WI38 (cell line): ENCODE data around the gene INTS1.

Experiments
- H3K4me3 ChIP-seq: 2 replicates; pipeline ENCODE4 v1.5.1; 2011; ENCODE audit warnings: low read depth, mild to moderate bottlenecking, control low read depth, low read length
- TF ChIP-seq, protein P1 (sequence below): IDR thresholded peaks from 2 replicates; pipeline ENCODE4 v1.5.1; 2012; ENCODE audit warnings: low read depth, mild to moderate bottlenecking, control low read depth, low read length

The INTS1 gene

DNA sequence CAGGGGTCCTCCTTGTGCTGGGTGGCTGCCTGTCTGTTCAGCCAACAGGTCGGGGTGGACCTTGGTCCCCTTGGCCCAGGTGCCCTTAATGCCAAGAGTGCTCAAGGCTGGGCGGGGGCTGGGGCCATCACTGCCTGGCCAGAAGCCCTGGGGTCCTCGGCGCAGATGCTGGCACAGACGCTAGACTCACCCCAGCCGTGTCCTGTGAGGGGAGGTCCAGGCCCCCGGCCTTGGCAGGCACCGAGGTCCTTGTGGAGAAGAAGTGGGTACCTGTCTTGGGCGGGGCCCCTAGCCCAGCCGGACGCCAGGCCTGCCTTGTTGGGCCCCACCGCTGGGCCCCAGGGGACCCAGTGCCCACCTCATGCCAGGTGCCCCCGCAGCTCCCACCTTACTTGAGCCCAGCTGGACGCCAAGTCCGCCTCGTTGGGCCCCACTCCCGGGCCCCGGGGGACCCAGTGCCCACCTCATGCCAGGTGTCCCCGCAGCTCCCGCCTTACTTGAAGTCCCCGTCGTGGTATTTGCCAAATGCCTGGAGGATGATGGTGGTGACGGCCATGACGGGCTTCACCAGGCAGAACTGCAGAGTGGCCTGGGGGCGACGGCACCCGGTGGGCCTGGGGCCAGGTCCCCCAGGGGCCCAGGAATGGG, 45.3 kb upstream of the INTS1 start:
- TF ChIP-seq, protein P1, sequence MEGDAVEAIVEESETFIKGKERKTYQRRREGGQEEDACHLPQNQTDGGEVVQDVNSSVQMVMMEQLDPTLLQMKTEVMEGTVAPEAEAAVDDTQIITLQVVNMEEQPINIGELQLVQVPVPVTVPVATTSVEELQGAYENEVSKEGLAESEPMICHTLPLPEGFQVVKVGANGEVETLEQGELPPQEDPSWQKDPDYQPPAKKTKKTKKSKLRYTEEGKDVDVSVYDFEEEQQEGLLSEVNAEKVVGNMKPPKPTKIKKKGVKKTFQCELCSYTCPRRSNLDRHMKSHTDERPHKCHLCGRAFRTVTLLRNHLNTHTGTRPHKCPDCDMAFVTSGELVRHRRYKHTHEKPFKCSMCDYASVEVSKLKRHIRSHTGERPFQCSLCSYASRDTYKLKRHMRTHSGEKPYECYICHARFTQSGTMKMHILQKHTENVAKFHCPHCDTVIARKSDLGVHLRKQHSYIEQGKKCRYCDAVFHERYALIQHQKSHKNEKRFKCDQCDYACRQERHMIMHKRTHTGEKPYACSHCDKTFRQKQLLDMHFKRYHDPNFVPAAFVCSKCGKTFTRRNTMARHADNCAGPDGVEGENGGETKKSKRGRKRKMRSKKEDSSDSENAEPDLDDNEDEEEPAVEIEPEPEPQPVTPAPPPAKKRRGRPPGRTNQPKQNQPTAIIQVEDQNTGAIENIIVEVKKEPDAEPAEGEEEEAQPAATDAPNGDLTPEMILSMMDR = no peak
- H3K4me3 ChIP-seq = no peak overlapping the region

DNA sequence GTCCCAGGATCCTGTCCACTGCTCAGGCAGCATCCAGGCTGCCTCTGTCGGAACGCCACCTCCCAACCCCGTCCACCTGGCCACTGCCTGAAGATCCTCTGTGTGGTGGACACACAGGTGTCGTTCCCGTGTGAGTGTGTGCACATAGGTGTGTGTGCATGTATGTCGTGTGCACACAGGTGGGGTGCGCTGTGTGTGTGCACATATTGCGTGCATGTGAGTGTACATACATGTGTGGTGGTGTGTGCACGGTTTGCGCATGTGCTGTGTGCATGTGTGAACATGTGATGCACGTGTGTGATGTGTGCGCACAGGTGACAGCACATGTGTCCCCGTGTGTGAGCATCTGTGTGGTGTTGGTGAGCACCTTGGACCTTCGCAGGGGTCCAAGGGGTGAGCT, 44.8 kb upstream of the INTS1 start:
- H3K4me3 ChIP-seq = no peak overlapping the region
- TF ChIP-seq, protein P1 = no peak

DNA sequence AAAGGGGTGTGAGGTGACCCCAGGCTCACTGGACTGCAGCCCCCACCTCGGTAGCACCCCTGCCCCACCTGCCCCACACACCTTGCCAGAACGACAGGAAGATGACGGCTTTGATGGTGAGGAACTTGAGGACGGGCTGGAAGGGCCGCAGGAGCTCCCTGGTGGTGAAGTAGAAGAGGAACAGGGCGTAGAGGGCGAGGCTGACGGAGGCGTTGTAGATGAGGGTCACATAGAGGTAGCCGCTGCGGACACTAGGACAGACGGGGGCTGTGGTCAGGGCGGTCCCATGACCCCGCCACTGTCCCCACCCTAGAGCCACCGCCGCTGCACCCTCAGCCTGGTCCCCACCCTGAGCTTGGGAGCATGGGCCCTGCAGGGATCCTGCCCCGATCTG, 44.2 kb upstream of the INTS1 start:
- H3K4me3 ChIP-seq = no peak overlapping the region
- TF ChIP-seq, protein P1 = no peak

DNA sequence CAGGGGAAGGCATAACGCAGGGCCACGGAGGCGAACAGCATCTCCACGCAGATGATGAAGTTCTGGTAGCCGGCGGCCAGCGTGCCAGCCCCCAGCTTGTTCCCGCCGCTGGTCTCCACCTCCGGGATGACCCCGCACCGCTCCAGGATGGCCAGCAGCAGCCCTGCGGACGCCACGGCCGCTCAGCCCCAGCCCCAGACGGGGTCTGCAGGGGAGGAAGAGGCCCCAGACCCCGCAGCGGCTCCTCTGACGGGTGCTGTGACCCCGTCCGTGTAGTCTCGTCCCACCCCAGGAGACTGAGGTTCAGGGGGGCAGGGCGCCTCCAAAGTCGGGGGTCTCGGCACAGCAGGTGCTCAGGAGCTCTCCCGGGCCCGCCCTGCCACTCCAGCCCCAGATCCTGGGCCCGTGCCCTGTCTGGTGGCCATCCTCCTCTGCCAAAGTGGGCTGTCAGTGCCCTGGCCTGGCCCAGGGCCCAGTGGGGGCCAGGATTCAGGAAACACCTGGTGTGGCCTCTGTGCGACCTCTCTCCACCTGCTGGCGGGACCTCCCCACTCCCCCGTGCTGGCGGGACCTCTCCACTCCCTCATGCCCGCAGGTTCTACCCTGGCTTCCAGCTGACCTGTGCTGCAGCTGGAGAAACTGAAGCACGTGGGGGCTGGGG, 43.7 kb upstream of the INTS1 start:
- H3K4me3 ChIP-seq = no peak overlapping the region
- TF ChIP-seq, protein P1 = no peak

DNA sequence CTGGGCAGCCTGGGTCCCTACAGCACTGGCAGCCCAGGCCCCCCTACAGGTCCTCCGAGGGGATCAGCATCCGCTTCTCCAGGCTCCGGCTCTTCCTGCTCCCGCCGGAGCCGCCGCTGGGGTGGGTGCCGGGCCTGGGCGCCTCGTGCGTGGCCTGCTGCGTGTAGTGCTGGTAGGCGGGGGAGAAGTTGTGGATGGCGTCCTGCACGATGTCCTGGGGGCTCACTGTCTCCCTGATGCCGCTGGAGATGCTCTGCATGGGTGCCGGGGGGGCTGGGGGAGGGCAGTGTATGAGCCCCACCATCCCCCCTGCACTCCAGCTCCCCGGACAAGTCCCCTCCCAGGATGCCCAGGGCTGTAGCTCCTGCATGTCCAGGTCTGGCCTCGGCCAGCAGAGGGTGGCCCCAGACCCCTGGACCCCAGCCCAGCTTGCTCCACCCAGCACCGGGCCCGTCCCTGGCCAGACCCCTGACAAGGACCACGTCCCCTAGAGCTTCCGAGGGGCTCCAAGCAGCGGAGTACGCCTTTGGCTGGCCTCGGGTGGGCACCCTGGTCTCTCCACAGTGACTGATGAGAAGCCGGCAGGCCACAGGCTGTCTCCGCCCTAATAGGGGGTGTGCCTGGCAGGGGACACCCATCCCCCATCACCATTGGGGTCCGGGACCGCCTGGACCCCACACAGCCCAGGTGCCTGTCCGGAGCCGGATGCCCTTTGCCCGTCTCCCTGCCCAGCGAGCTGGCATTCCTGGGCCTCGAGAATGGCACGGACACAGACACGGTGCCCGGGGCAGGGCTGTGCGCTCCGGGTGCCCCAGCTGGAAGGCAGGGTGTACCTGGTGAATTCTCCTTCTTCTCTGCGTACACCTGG, 43.0 kb upstream of the INTS1 start:
- TF ChIP-seq, protein P1 = no peak
- H3K4me3 ChIP-seq = no peak overlapping the region

DNA sequence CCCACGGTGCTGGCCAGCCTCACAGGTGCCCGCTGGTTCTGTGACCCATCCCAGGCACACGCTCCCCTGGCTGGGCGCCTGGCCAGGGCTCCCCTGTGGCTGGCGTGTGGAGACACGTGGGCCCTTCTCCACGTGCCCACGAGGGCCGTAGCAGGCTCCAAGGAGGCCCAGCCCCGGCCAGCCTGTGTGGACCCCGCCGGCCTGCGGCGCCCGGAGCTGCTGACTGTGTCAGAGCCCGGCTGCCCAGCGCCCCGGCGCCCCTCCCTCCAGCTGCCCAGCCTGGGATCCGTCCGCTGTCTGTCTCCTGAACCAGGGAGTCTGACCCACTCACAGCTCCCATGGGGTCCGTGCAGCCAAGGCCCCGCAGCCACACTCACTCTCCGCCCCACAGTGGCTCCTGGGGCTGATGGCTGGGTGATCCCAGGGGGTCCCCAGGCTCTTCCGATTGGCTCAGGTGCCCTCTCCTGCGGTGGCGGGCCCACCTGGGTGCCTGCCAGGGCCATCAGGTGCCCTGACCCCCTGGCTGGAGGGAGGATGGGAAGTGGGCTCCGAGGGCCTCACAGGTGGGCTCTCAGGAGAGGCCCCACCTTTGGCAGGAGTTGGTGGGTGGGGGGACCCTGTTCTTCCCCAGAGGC, 42.2 kb upstream of the INTS1 start:
- no peak overlapping the region for H3K4me3 ChIP-seq
- TF ChIP-seq, protein P1 = no peak
